ENCODE data around the gene LRBA. TPM values are rescaled to one million over a fixed set of nuclear protein-coding genes. Genes with fewer than 3 reads are reported as not detected.

Gene LRBA
- total and polyA plus RNA-seq, 4 donors, result 8.2 to 69.8 (median 32.8) TPM

GRCh38 chr4:150310159-150310895 lies 704.8 kb downstream of the LRBA start:
- Histone ChIP-seq H3K9me3 (ENCODE audit: control insufficient read depth in 4 of 4, low read length in 3 of 4) (no peaks in the 10 kb centered on the region), H3K4me1 (ENCODE audit: control insufficient read depth in 4 of 4, insufficient read depth in 4 of 4, low read length in 3 of 4) (peaks cover 0 to 6% (median 1%) of the 10 kb centered on the region in 4 donors), H3K27me3 (ENCODE audit: control insufficient read depth in 4 of 4, insufficient read depth in 4 of 4, low read length in 3 of 4) (no peaks in the 10 kb centered on the region), H3K9ac (ENCODE audit: low read depth in 1 of 2, low read length in 2 of 2) (no peak overlapping the region), H3K36me3 (ENCODE audit: control insufficient read depth in 4 of 4, insufficient read depth in 3 of 4, low read depth in 1 of 4, low read length in 3 of 4) (peaks cover 0 to 3% (median 1%) of the 10 kb centered on the region in 4 donors), H3K27ac (ENCODE audit: low read depth in 1 of 2, low read length in 2 of 2) (no peak overlapping the region), H3K4me3 (ENCODE audit: low read depth in 1 of 3, low read length in 3 of 3) (no peak overlapping the region)
- no peak for DNase-seq (ENCODE audit: low spot score)
- TF ChIP-seq RXRA (IDR thresholded peaks at IDR 0.05), result no peak
- no peak for TF ChIP-seq YY1 (IDR thresholded peaks at IDR 0.05)
- no peak for TF ChIP-seq JUND (IDR thresholded peaks at IDR 0.05)
- TF ChIP-seq REST (IDR thresholded peaks at IDR 0.05), result no peak
- no peak for TF ChIP-seq SP1 (IDR thresholded peaks at IDR 0.05)
- no peak for TF ChIP-seq RAD21 (IDR thresholded peaks at IDR 0.05)
- TF ChIP-seq HNF4A (conservative IDR thresholded peaks at IDR 0.05), result no peak
- no peak for TF ChIP-seq ATF3 (IDR thresholded peaks at IDR 0.05)
- no peak for TF ChIP-seq ZBTB33 (IDR thresholded peaks at IDR 0.05)
- TF ChIP-seq HNF4G (IDR thresholded peaks at IDR 0.05), result no peak
- TF ChIP-seq CTCF (IDR thresholded peaks at IDR 0.05; ENCODE audit: low read depth, low read length, missing input control), result no peak
- no peak for TF ChIP-seq EGR1 (IDR thresholded peaks at IDR 0.05; ENCODE audit: low read depth in 2 of 2)
- no peak for TF ChIP-seq FOXA2 (IDR thresholded peaks at IDR 0.05)
- TF ChIP-seq NR2F2 (IDR thresholded peaks at IDR 0.05), result no peak
- no peak for TF ChIP-seq TAF1 (conservative IDR thresholded peaks at IDR 0.05)
- no peak for TF ChIP-seq FOXA1 (IDR thresholded peaks at IDR 0.05)
- TF ChIP-seq GABPA (IDR thresholded peaks at IDR 0.05 in 1 of 2, conservative IDR thresholded peaks at IDR 0.05 in 1 of 2), result no peak
- 93% methylated on average over 4 of the region's 4 CpGs for WGBS

Data from liver (tissue), 9 donors.